Stimulated activated CD8-positive, alpha-beta memory T cell treated with anti-CD3 and anti-CD28 coated beads, Interleukin-4, amount 100 ng/mL, for 24 hours (primary cell): ENCODE results near the gene EDN2.

Experiments
- DNase-seq: peaks from one replicate; pipeline ENCODE4 v3.0.0-alpha.2; 2020; ENCODE audit warnings: low read depth

The EDN2 gene

DNA sequence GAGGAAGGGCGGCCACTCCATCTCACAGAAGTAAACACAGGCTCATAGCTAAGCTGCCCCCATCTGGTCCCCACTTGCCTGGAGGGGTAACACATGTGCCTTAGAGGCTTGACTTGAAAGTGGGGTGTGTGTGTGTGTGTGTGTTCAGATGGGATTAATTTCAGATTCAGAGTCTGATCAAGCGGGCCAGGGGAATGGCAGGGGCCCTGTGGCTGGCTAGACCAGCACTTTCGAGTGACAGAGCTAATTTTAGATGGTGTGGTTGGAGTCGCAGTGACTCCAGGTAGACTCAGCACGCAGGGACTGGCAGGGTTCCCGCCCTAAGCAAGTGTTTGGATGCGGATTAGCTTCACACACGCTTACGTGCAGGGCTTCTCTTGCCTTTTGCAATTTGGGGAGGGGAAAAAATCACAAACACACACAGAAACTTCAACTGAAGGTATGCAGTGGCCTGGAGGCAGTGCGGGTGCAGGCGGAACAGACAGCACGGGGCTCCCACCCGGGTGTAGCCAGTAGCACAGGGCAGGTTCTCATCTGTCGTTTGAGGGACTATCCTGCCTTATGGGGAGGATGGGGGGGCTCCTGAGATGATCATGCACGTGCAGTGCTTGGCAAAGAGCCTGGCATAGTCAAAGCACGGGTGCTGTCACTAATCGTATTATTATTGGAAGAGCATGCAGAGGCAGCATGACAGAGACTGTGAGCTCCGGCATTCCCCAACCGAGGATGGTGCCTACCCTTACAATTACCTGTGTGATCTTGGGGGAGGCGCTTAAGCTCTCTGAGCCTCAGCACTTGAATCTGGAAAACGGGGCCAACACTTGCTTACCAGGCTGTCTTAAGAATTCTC, 1.3 kb downstream of the EDN2 start:
- DNase-seq, result no peak

DNA sequence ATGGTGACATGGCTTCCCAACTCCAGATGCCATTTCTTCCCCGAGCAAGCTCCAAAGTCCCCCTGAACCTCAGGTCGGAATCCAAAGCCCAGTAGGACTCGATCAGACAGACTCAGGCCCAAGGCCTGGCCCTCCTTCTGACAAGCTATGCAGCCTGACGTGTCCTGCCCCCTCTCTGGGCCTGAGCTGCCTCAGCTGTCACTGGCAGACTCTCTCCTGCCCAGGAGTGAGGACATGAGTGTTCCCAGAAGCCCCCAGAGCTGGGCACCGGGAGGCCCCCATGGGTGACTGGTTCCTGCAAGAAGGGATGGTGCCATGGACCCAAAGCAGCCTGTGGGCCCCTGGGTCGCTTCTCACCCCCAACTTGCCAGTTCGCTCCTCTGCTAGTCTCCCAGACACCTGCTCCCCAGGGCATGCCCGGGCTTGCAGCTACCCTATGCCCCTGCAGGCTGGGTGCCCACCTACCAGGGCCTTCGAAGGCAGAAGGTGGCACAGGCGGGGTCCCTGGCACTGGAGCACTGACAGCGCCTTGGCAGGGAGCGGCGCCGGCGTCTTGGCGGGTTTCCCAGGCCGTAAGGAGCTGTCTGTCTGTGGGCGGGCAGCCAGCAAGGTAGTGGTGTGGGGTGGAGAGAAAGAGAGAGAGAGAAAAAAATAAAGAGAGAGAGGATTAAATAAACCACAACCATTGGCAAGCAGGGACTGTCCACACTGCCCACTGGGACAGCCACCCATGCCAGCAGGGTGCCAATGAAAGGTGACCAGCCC, 2.3 kb downstream of the EDN2 start:
- DNase-seq, result no peak

DNA sequence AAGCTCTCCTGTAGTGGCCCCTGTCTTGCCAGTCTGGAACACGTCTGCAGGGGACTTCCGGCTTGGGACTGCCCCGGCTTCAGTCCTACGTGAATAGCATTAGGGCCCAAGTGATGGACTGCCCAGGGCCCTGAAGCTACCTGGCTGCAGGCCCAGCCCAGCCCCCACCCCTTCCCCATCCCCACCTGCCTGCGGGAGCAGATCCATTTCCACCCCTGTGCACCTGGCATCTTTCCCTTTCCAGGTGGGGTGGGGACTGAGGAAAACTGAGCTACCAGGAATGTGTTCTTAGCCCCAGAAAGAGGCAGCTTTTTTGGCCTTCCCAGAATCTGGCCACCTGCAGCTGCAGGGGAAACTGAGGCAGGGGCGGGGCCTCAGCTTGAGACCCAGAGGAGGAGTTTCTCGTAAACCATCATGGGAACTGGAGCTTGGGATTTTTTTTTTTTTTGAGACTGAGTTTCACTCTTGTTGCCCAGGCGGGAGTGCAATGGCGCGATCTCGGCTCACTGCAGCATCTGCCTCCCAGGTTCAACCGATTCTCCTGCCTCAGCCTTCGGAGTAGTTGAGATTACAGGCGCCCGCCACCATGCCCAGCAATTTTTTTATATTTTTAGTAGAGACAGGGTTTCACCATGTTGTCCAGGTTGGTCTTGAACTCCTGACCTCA, 3.2 kb downstream of the EDN2 start:
- no peak for DNase-seq

DNA sequence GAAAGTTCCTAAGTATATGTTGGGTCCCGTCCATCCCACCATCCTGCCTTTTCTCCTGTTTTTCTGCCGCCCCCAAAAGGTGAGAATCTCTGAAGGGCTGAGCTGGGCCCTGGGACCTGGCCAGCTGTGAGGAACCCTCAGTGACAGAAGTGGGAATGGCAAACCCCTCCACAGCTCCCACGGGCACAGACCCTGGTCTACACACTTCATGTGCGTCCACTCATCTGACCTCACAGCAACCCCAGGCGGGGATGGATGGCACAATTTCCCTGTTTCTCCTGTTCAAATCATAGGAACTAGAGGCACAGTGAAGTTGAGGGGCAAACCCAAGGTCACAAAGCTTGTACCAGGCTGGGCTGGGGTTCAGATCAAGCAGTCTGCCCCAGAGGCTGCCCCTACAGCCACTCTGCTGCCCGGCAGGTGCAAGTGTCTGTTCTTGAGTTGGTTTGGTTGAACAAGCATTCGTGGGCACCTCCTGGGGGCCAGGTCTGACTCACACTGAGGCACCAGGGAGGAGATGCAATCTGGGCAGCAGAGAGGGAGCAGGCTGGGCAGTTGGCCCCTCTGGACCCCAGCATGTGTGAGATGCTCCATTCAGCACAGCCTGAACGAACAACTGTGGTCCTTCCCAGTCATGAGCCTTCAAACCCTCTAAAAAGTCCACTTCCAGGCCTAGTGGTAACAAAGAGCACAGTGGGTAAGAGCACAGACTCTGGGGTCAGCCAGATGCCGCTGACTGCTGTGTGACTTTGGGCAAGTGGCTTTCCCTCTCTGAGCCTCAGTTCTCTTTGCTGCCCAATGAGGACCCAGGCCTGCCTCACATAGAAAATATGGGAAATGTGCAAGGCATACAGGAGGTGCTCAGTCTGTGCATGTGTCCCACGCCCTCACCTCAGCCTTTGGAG, 4.0 kb downstream of the EDN2 start:
- DNase-seq, result no peak

DNA sequence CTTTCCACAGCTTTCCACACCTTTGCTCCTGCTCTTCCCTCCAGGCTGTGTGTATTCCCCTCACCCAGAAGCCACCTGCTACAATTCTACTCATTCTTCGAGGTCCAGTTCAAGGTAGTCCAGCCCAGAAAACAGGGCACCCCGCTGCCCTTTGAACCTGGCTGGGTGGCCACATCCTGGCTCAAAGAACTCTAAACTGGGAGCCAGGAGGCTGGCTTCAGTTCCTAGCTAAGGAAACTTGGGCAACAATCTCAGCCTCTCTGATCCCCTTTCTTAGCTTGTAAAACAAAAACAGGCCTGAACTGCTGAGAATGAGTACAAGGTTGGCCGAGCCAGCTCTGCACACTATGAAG, 4.7 kb downstream of the EDN2 start:
- DNase-seq, result no peak

DNA sequence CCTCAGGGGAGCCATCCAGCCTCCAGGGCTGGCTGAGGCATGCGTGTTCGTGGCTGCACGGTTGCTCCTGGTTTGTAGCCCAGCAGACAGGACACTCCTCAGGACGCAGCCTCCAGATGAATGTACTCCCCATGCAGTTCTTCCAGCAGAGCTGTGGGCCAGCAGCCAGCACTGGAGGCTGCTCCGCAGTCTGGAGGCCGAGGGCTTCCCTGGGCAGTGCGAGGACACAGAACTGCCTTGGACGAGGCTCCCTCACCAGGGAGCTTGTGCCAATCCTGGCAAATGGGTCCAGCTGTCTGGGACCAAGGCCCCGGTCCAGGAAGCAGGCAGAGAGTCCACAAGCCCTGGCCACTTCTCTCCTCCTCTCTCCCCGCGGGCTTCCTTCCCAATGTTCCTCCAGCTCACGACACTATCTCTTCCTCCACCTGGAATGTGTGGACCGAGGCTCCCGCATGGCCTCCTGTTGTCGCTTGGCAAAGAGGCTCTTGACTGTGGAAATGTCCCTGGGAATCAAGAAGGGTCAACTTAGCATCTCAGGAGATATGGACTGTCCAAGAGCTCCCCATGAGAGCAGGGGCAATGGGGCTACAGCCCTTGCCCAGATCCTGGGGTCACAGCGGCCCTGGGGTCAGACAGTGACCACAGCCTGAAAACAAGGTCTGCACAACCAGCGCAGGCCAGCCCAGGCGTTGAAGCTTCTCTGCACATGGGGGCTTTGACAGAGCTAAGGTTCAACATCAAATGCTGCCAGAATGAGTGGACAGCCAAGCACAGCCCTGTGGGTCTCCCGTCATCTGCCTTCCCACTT, 5.3 kb downstream of the EDN2 start:
- DNase-seq, result no peak

DNA sequence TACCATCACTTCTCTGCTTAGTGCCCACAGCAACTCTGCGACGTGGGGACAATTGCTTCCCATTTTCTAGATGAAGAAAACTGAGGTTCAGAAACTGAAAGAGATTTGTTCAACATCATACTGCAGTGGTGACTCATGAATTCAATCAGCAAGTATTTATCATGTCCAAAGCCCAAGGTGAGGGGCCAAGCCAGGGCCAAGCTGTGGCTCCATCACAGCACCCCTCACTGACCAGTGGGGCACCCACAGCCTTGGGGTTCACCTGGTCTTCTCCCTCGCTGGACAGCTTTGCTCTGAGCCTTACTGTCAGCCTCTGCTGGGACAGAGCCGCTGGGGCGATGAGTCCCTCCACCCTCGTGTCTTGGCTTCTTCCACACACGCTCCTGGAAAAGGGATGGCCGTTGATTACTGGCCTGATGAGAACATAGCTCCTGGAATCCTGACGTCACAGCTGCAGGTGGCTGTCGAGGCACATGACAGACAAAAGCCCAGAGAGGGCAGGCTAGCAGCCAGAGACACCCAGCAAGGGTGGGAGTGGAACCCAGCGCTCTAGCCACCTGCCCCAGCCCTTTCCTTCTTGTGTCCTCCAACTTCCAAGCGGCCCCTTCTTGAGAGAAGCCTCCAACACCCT, 6.2 kb downstream of the EDN2 start:
- DNase-seq, result no peak

DNA sequence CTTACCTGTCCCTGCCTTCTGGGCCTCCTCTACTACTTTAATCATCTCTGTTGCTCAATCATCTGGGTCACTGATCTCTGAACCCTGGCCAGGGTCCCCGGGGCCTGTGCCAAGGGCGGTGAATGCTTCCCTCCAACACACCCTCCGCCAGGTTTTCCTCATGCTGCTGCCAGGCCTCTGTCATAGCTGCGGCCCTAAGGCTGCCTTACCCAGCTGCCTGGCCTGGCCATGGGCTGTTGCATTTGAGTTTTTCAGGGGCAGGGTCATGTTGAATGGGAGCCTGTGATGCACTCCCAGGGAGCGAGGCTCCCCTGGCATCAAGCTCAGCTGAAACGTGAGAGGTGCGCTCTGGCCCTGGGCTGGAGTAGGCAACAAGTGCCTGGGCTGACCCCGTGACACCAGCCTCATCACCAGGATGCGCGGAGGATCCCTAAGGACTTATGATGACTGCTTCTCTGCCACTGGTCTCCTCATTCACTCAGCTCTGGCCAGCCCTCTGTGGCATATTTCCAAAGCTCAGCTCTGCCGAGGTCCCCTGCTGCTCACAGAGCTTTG, 7.6 kb downstream of the EDN2 start:
- no peak for DNase-seq

DNA sequence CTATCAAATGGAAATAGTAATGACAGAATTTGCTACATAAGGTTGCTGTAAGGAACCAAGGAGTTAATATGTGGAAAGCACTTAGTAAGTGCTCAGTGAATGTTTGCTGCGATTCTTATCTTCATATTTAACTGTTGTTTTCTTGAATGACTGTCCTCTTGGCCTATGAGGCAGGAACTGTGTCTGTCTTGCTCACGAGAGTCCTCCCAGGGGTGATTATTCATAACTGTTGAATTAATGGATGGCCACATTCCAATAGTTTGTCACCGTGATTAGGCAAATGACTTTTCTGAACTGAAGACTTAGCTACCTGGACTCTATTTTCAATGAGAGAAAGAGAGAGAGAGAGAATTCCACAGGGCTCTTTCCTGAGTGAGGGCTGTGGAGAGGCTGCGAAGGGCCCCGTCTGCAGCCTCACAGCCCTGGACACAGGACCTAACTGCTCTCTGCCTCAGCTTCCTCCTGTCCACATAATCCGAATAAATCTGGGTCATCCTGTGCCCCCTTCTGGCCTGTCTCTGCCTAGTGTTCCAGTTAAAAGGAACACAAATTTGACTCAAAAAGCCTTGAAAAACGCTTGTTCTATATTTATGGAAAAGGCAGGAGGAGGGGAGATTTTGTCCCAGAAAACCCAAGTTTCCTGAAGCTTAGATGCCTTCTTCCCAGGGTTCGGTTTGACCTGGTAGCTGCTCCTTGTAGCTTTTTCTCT, 8.5 kb downstream of the EDN2 start:
- DNase-seq, result no peak

DNA sequence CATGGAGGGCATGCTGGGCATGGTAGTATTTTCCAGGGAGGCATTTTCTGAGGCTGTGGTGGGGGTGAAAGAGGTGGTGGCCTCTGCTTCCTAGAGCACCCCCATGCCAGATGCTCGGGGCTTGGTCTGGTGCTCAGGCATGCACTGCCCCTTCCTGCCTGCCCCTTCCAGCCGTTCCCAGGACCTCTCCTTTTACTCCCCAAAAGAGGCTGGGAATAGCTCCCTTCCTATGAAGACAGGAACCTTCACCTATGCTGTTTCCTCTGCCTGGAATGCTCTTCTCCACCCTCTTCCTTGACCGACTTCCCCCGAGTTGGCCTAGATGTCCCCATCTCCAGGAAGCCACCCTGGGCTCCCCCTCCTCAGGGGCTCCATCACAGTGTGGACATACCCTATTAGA, 9.1 kb downstream of the EDN2 start:
- DNase-seq, result no peak

DNA sequence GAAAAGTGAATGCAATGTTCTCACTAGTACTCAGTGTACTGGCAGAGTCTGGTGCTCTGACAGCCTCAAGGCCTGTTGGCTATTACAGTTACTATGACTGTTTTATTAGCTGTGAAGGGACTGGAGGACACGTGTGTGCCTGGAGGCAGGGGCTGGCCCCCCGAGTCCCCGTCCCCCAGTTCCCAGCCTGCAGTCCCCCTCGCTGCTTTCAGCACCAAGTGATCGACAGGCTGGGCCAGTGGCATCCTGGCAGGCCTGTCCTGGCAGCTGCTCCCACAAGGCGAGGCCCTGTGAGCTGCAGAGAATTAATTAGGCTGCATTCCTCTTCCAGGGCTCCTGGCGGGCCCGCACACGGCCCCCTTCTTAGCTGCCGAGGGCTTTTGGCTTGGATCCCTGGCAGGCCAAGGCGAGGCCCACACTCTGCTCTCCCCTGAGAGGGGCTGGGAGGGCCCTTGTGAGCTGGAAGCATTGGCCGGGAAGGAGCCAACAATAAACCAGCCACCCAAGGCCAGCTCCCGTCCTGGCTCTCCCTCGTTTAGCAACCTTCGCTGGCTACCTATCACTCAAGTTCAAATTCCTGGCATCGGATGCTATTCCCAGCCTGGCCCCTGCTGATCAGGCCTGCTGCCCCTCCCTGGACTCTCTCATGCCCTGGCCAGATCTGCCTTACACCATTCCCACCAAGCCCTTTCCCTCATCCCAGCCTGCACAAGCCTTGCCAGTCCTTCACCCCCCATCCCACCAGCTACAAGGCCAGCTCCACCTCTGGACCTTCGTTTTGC, 9.8 kb downstream of the EDN2 start:
- DNase-seq, result no peak

DNA sequence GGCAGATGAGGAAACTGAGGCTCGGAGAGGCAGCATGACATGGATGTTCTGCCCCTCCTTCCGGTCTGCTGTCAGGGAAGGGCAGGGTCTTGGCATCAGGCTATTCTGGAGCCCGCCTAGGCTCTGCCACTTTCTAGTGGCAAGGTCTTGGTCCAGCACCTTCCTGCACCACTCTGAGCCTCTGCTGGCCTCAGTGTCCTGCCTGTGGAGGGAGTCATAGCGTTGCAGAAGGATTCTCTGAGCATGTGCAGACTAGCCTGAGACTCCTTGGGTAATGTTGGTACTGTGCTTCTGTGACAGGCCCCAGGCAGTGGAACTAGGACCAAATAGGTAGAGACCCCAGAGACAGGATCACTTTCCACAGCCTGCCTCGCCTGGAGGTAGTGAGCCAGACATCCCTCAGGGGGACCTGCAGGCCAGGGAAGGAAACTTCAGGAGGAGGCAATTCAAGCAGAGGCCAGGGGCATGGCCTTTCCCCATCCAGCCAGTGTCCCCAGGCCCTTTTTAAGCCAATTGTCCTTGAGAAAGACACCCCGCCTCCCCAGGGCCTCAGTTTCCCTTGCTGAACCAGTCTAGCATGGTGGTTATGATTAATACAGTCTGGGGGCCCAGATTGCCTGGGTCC, 10.6 kb downstream of the EDN2 start:
- DNase-seq, result no peak

DNA sequence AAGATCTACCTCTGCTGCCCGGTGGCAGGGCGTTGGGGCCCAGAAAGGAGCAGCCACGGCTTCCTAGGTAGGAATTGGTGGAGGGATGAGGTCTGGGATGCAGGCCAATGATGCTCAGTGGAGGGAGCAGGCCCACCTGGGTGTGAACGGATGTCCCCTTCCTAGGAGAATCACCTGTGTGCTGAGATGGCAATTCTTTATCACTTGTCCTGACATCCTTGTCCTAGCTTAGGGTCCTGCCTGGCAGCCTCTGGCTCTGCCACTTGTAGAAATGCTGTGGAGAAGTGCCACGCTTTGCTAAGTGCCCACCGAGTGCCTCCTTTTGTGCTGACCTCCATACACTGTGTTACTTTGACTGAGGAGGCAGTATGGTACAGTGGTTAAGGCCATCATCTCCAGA, 12.8 kb downstream of the EDN2 start:
- DNase-seq, result no peak

DNA sequence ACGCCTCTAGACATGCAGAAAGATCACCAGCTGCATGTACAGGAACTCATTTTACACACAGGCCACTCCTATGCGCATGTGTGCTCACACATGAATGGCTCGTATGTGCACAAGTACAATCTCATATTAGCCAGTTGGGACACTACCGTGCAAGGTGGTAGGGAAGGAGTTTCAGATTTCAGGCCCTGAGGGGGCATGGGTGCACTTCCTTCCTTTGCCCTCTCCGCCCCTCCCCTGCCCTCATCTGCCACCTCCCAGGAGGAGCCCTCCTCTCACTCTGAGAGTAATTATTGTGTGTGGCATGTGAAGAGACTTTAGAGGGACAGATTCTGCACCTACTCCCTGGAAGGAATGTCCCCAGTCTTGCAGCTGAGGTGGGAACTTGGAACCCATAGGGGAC, 14.8 kb downstream of the EDN2 start:
- DNase-seq, result no peak

DNA sequence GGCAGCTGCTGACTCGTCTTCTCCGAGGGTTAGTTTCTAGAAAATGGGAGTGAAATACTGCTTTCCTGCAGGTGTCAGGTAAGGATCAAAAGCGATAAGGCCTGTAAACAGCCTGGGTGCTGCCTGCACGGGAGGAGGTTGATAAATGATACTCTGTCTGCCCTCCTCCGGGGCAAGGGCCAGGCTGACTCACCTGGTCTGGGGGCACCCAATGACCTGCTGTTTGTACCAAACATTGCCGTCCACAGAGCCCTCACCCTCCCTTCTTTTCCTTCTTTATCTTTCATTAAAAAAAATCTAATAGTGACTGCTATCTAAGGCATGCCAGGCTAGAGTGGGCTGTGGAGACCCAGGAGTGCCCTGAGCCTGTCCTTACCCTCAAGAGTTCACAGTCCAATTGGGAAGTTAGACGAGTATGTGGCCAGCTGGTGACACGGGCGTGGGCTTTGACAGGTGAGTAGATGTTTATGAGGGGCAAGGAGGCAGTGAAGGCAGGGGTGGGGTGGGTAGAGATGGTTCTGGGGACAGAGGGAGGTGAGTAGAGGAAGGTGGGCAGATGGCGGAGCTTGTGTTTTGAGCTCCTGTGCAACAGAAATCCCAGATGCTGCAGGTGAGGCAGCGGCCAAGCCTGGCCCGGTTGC, 16.2 kb downstream of the EDN2 start:
- no peak for DNase-seq

DNA sequence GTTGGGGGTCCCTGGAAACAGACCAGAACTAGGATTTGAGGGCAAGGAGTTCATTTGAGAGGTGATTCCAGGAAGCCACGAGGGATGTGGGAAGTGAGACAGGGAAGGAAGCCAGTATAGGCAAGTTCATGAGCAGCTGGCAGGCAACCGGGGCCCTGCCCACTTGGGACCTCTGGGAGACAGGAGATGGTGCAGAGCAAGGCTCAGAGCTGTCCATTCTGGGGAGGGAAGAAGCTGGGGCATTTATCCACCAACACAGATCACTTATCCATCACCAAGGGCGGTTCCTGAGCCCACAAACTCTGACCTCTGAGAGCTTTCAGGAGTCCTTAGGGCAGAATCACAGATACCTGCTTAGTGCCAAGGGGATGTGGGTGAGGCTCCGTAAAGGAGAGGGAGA, 16.8 kb downstream of the EDN2 start:
- no peak for DNase-seq

DNA sequence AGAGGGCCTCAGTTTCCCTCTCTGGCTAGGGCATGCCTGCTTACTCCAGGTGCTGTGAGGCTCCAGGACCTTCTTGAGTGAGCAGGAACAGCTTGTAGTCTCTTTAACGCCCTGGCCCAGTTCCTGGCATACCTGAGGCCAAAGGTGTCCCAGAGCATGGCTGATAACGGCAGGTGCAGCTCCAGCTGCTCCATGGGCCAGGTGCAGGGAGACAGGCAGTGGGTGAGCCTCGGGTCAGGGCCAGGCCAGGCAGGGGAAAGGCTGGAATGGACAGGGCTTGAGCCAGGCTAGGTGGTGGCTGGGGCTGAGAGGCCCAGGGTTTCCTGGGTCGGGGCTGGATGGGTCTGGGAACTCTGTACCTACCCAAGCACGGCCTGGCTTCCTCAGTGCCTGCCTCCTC, 18.3 kb downstream of the EDN2 start:
- no peak for DNase-seq

DNA sequence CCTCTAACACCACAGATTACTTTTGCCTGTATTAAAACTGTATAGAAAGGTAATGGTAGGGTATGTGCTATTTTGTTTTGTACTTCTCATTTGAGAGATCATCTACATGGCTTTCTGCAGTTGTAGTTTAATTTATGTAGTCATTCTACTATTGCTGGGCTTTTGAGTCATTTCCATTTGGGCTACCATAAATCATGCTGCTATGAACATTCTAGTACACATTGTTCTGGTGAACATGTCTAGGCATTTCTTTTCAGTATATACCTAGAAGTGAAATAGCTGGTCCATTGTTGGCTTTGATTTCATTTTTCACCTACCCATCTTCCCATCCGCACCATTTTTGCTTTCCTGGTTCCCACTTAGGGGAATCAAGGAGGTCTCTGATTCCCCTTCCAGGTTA, 18.7 kb downstream of the EDN2 start:
- no peak for DNase-seq
